DMS79 (cell line): Measurements from ENCODE around the gene SRRD.
A peak's percentile ranks its signal among the peaks of the same experiment; 100 is the strongest.

ENCODE experiments used
- DNase-seq: peaks from one replicate; lab custom pipeline; 2025; lab: John Stamatoyannopoulos, UW

SRRD gene

GRCh38 chr22:26483043-26483438 is 636 bp upstream of the SRRD start:
- DNase-seq, result no peak

- no peak for DNase-seq
These were observed 656 bp downstream of the SRRD start for GRCh38 chr22:26484360-26484706.

- DNase-seq, result no peak
These were observed 1.3 kb downstream of the SRRD start for GRCh38 chr22:26485013-26485412.

- DNase-seq, result no peak
These were observed 2.2 kb downstream of the SRRD start for GRCh38 chr22:26485806-26486390.

GRCh38 chr22:26486394-26486793 is 2.7 kb downstream of the SRRD start:
- DNase-seq, result no peak

GRCh38 chr22:26487996-26488395 is 4.3 kb downstream of the SRRD start:
- DNase-seq, result peak; percentile 79

GRCh38 chr22:26489447-26490036 is 5.9 kb downstream of the SRRD start:
- DNase-seq, result no peak

GRCh38 chr22:26492220-26492619 is 8.5 kb downstream of the SRRD start:
- no peak for DNase-seq

- peak; percentile 57 for DNase-seq
These were observed 10.8 kb downstream of the SRRD start for GRCh38 chr22:26494506-26494905.

GRCh38 chr22:26496456-26496855 is 12.8 kb downstream of the SRRD start:
- no peak for DNase-seq

GRCh38 chr22:26499188-26499703 is 15.6 kb downstream of the SRRD start:
- no peak for DNase-seq

- DNase-seq, result no peak
These were observed 18.3 kb downstream of the SRRD start for GRCh38 chr22:26501996-26502395.

- no peak for DNase-seq
These were observed 19.2 kb downstream of the SRRD start for GRCh38 chr22:26502688-26503561.

- no peak for DNase-seq
These were observed 20.1 kb downstream of the SRRD start for GRCh38 chr22:26503758-26504157.

GRCh38 chr22:26508148-26508547 is 24.5 kb downstream of the SRRD start:
- DNase-seq, result no peak

GRCh38 chr22:26512149-26512793 is 28.6 kb downstream of the SRRD start, which contains the start of gene TFIP11:
TSS of gene TFIP11 (minus strand) at chr22:26512473. CDS start at chr22:26510272, 2,201 bp downstream.
- DNase-seq, result peak; percentile 40

- DNase-seq, result no peak
These were observed 30.2 kb downstream of the SRRD start for GRCh38 chr22:26513838-26514237.

- DNase-seq, result no peak
These were observed 30.9 kb downstream of the SRRD start for GRCh38 chr22:26514419-26515161.

GRCh38 chr22:26515931-26516330 is 32.3 kb downstream of the SRRD start:
- DNase-seq, result no peak

GRCh38 chr22:26516503-26516902 is 32.8 kb downstream of the SRRD start:
- DNase-seq, result no peak

- no peak for DNase-seq
These were observed 33.8 kb downstream of the SRRD start for GRCh38 chr22:26517429-26517828.

- DNase-seq, result no peak
These were observed 38.3 kb downstream of the SRRD start for GRCh38 chr22:26522012-26522411.
